Stimulated activated CD4-positive, alpha-beta T cell treated with anti-CD3 and anti-CD28 coated beads, Interleukin-1b, Interleukin-23, amount 100 ng/mL, for 48 hours (primary cell): ENCODE data around the gene VKORC1L1.
"Not testable (repeated sequence)": the region's sequence is repeated elsewhere in the genome, so short reads cannot be mapped to it uniquely, and the experiment has no call there.

Experiments used
- DNase-seq: peaks from one replicate; pipeline ENCODE4 v3.0.0-alpha.2; 2020

The VKORC1L1 gene

GRCh38 chr7:65872776-65873581 is at the start of gene VKORC1L1:
Gene VKORC1L1, plus strand, starts transcription at chr7:65873074. Its CDS starts 298 bp downstream, at chr7:65873372.
- DNase-seq = peak; percentile 93

- DNase-seq = no peak
Observed at GRCh38 chr7:65827366-65827765, 45.5 kb upstream of the VKORC1L1 start.

- DNase-seq = no peak
Observed at GRCh38 chr7:65832281-65832680, 40.6 kb upstream of the VKORC1L1 start.

GRCh38 chr7:65836684-65837083 is 36.2 kb upstream of the VKORC1L1 start:
- not testable (repeated sequence) for DNase-seq

GRCh38 chr7:65837541-65837956 is 35.3 kb upstream of the VKORC1L1 start:
- not testable (repeated sequence) for DNase-seq

GRCh38 chr7:65839846-65840245 is 33.0 kb upstream of the VKORC1L1 start:
- DNase-seq = no peak

- no peak for DNase-seq
Observed at GRCh38 chr7:65840446-65840845, 32.4 kb upstream of the VKORC1L1 start.

GRCh38 chr7:65843616-65844015 is 29.3 kb upstream of the VKORC1L1 start:
- not testable (repeated sequence) for DNase-seq

GRCh38 chr7:65846008-65846570 is 26.8 kb upstream of the VKORC1L1 start:
- no peak for DNase-seq

GRCh38 chr7:65853426-65853825 is 19.4 kb upstream of the VKORC1L1 start:
- DNase-seq = not testable (repeated sequence)

- DNase-seq = not testable (repeated sequence)
Observed at GRCh38 chr7:65853892-65854291, 19.0 kb upstream of the VKORC1L1 start.

- DNase-seq = not testable (repeated sequence)
Observed at GRCh38 chr7:65857321-65857894, 15.5 kb upstream of the VKORC1L1 start.

GRCh38 chr7:65858660-65859059 is 14.2 kb upstream of the VKORC1L1 start:
- DNase-seq = not testable (repeated sequence)

- not testable (repeated sequence) for DNase-seq
Observed at GRCh38 chr7:65866244-65866643, 6.6 kb upstream of the VKORC1L1 start.

GRCh38 chr7:65867681-65868080 is 5.2 kb upstream of the VKORC1L1 start:
- DNase-seq = not testable (repeated sequence)

GRCh38 chr7:65869312-65869711 is 3.6 kb upstream of the VKORC1L1 start:
- DNase-seq = not testable (repeated sequence)

GRCh38 chr7:65871451-65871850 is 1.4 kb upstream of the VKORC1L1 start:
- DNase-seq = not testable (repeated sequence)

- peak; percentile 16 for DNase-seq
Observed at GRCh38 chr7:65873582-65874193, 814 bp downstream of the VKORC1L1 start.

GRCh38 chr7:65875715-65876114 is 2.8 kb downstream of the VKORC1L1 start:
- DNase-seq = not testable (repeated sequence)

GRCh38 chr7:65879292-65880153 is 6.6 kb downstream of the VKORC1L1 start:
- not testable (repeated sequence) for DNase-seq

- DNase-seq = not testable (repeated sequence)
Observed at GRCh38 chr7:65880242-65880641, 7.4 kb downstream of the VKORC1L1 start.

- DNase-seq = not testable (repeated sequence)
Observed at GRCh38 chr7:65884983-65885382, 12.1 kb downstream of the VKORC1L1 start.
